Breast epithelium (tissue), 3 donors: ENCODE measurements around the gene CCDC183. TPM values are rescaled to one million over a fixed set of nuclear protein-coding genes. Genes with fewer than 3 reads are reported as not detected.

ENCODE experiments used
- total RNA-seq, 3 donors: library from RNA; depleted of rRNA; stranded (reverse); fragments of >200 nt; gene quantifications; one replicate each; pipeline ENCODE4 v1.1.0, GENCODE V29; 2016

Gene CCDC183
- total RNA-seq, 3 donors from 2014 or later: 0.64 to 5.7 (median 5.6) TPM

Other genes with a start within 250 kb of the CCDC183 start
- 100 to 1,000 TPM in 1 of 3 donors, 10 to 100 TPM in 2; 48.9 to 138 (median 53.4) TPM for gene EGFL7, start 133.4 kb upstream of the CCDC183 start, total RNA-seq
- gene AGPAT2, start 108.9 kb upstream of the CCDC183 start, total RNA-seq: 100 to 1,000 TPM; 106 to 551 (median 110) TPM
- 1 to 10 TPM; 4.8 to 8.2 (median 5.6) TPM for gene DIPK1B, start 83.8 kb upstream of the CCDC183 start, total RNA-seq
- 1 to 10 TPM in 2 of 3 donors, under 1 TPM in 1; 0.73 to 6.9 (median 6.7) TPM for gene LCN10, start 53.4 kb upstream of the CCDC183 start, total RNA-seq
- gene LCN6, start 47.8 kb upstream of the CCDC183 start, total RNA-seq: 10 to 100 TPM in 1 of 3 donors, 1 to 10 TPM in 2; 4.1 to 12.2 (median 9.5) TPM
- not detected for gene LCN8, start 38.1 kb upstream of the CCDC183 start, total RNA-seq
- gene LCN15, start 31.8 kb upstream of the CCDC183 start, total RNA-seq: not detected
- gene TMEM141, start 5.0 kb upstream of the CCDC183 start, total RNA-seq: 100 to 1,000 TPM in 2 of 3 donors, 10 to 100 TPM in 1; 85.8 to 121 (median 103) TPM
- gene RABL6, start 11.6 kb downstream of the CCDC183 start, total RNA-seq: 10 to 100 TPM; 38.2 to 51.5 (median 41.3) TPM
- gene AJM1, start 46.1 kb downstream of the CCDC183 start, total RNA-seq: 1 to 10 TPM; 1.0 to 2.3 (median 1.1) TPM
- gene PHPT1, start 53.1 kb downstream of the CCDC183 start, total RNA-seq: 10 to 100 TPM; 43.2 to 70.8 (median 52.5) TPM
- 1 to 10 TPM in 2 of 3 donors, under 1 TPM in 1; 0.64 to 5.6 (median 3.4) TPM for gene MAMDC4, start 56.0 kb downstream of the CCDC183 start, total RNA-seq
- gene EDF1, start 70.0 kb downstream of the CCDC183 start, total RNA-seq: 100 to 1,000 TPM; 334 to 365 (median 365) TPM
- 1 to 10 TPM; 3.4 to 8.9 (median 8.5) TPM for gene TRAF2, start 90.2 kb downstream of the CCDC183 start, total RNA-seq
- 100 to 1,000 TPM; 103 to 183 (median 126) TPM for gene FBXW5, start 148.4 kb downstream of the CCDC183 start, total RNA-seq
- gene C8G, start 148.9 kb downstream of the CCDC183 start, total RNA-seq: not detected
- gene LCN12, start 155.9 kb downstream of the CCDC183 start, total RNA-seq: 1 to 10 TPM in 2 of 3 donors, not detected in 1; 1.8 to 5.6 TPM
- gene PTGDS, start 181.2 kb downstream of the CCDC183 start, total RNA-seq: 10 to 100 TPM; 46.7 to 72.6 (median 48.2) TPM
- gene LCNL1, start 186.7 kb downstream of the CCDC183 start, total RNA-seq: under 1 TPM in 2 of 3 donors, not detected in 1; 0.16 to 0.29 TPM
- gene PAXX, start 196.1 kb downstream of the CCDC183 start, total RNA-seq: 10 to 100 TPM; 24.6 to 66.2 (median 49.2) TPM
- gene CLIC3, start 200.2 kb downstream of the CCDC183 start, total RNA-seq: 1 to 10 TPM in 1 of 3 donors, under 1 TPM in 1, not detected in 1; 0.32 to 3.5 TPM
- gene ABCA2, start 231.9 kb downstream of the CCDC183 start, total RNA-seq: 10 to 100 TPM; 17.0 to 30.6 (median 18.9) TPM
- gene FUT7, start 235.8 kb downstream of the CCDC183 start, total RNA-seq: not detected
- 10 to 100 TPM; 21.9 to 63.9 (median 63.1) TPM for gene NPDC1, start 249.8 kb downstream of the CCDC183 start, total RNA-seq